ENCODE measurements around the gene ZNF787. TPM values are rescaled to one million over a fixed set of nuclear protein-coding genes. Genes with fewer than 3 reads are reported as not detected.

The ZNF787 gene
- total RNA-seq, 1 experiment from 2014 or later: 54.6 TPM

GRCh38 chr19:56167064-56167578, 46.0 kb upstream of the ZNF787 start:
- Mint-ChIP-seq H3K4me3 (no peak overlapping the region), H3K9me3 (peaks cover 0 to 4% of the 10 kb centered on the region in 2 experiments; a peak in 1 of 5 replicates), H3K27ac (no peak overlapping the region), H3K36me3 (ENCODE audit: insufficient read depth in 1 of 3, low read depth in 3 of 3) (no peaks in the 10 kb centered on the region; a peak in 1 of 7 replicates), H3K27me3 (ENCODE audit: low read depth) (peaks cover 4% of the 10 kb centered on the region; the same call in 1 of the 2 replicates), H3K4me1 (no peaks in the 10 kb centered on the region)
- Histone ChIP-seq H2BK120ac (ENCODE audit: low read depth, low read length, poor library complexity, severe bottlenecking) (no peak overlapping the region), H3K18ac (ENCODE audit: insufficient read length, low read depth, low read length) (no peak overlapping the region), H3K79me2 (ENCODE audit: insufficient read depth, low read length) (no peaks in the 10 kb centered on the region), H3K14ac (ENCODE audit: insufficient read depth, low read length) (no peak overlapping the region), H4K5ac (ENCODE audit: insufficient read length, low read depth, low read length) (no peak overlapping the region), H3K4ac (ENCODE audit: low read depth, low read length) (no peak overlapping the region), H3K27me3 (ENCODE audit: insufficient read depth, low read length) (no peaks in the 10 kb centered on the region), H3K56ac (ENCODE audit: insufficient read length, low read depth, low read length) (no peak overlapping the region), H3K79me1 (ENCODE audit: insufficient read depth, low read depth, low read length, poor library complexity, severe bottlenecking) (no peaks in the 10 kb centered on the region), H3K23ac (ENCODE audit: insufficient read length, low read depth, low read length) (no peak overlapping the region), H2BK15ac (ENCODE audit: low read depth, low read length) (no peak overlapping the region), H2AK5ac (ENCODE audit: insufficient read length, low read length) (no peak overlapping the region), H3K23me2 (ENCODE audit: insufficient read length, low read depth, low read length, poor library complexity, severe bottlenecking) (no peaks in the 10 kb centered on the region), H4K91ac (ENCODE audit: insufficient read length, low read depth, low read length) (no peak overlapping the region), H2BK12ac (ENCODE audit: insufficient read length, low read depth, low read length) (no peak overlapping the region), H3K4me1 (ENCODE audit: insufficient read depth, low read length) (no peaks in the 10 kb centered on the region), H2BK5ac (ENCODE audit: insufficient read length, low read length) (no peak overlapping the region), H3K4me2 (ENCODE audit: insufficient read depth, insufficient read length, low read length) (no peak overlapping the region), H3T11ph (ENCODE audit: low read length) (no peak overlapping the region), H2BK20ac (ENCODE audit: low read depth, low read length, poor library complexity, severe bottlenecking) (no peak overlapping the region), H3K9me3 (ENCODE audit: control insufficient read depth, low read depth, low read length) (no peaks in the 10 kb centered on the region), H2AFZ (ENCODE audit: low read length) (no peak overlapping the region), H4K8ac (replicated peaks; ENCODE audit: insufficient read length, low read depth, low read length) (no peak overlapping the region), H3K27ac (ENCODE audit: insufficient read length, low read depth, low read length) (no peak overlapping the region), H3K9ac (ENCODE audit: extremely low read depth, insufficient read length, low read length) (no peak overlapping the region), H4K20me1 (ENCODE audit: control insufficient read depth, insufficient read depth, insufficient read length) (no peaks in the 10 kb centered on the region)
- no CpG with 5 or more reads among the region's 7 CpGs for WGBS (ENCODE audit: extremely low coverage, insufficient read length, low lambda C conversion rate)
- DNase-seq: no peak
- no peak for TF ChIP-seq CTCF (conservative IDR thresholded peaks at IDR 0.05)
